Activated CD4-positive, alpha-beta T cell treated with anti-CD3 and anti-CD28 coated beads, Interleukin-2, amount 50 U/mL, for 1 hour (primary cell): Measurements from ENCODE around the gene RAB3GAP2.
"Not testable (repeated sequence)": the region's sequence is repeated elsewhere in the genome, so short reads cannot be mapped to it uniquely, and the experiment has no call there.

Experiments
- DNase-seq: peaks from one replicate; pipeline ENCODE4 v3.0.0-alpha.2; 2020

The RAB3GAP2 gene

GRCh38 chr1:220233927-220234326 is 38.3 kb downstream of the RAB3GAP2 start:
- no peak for DNase-seq

GRCh38 chr1:220229771-220230170 is 42.5 kb downstream of the RAB3GAP2 start:
- no peak for DNase-seq

- DNase-seq: no peak
Measured at GRCh38 chr1:220227393-220227792, 44.9 kb downstream of the RAB3GAP2 start.

- DNase-seq: no peak
Measured at GRCh38 chr1:220226752-220227151, 45.5 kb downstream of the RAB3GAP2 start.

- no peak for DNase-seq
Measured at GRCh38 chr1:220225957-220226356, 46.3 kb downstream of the RAB3GAP2 start.

GRCh38 chr1:220224611-220225124 is 47.6 kb downstream of the RAB3GAP2 start:
- DNase-seq: no peak

- DNase-seq: no peak
Measured at GRCh38 chr1:220224033-220224432, 48.2 kb downstream of the RAB3GAP2 start.

- DNase-seq: no peak
Measured at GRCh38 chr1:220222939-220223338, 49.3 kb downstream of the RAB3GAP2 start.

GRCh38 chr1:220221670-220222069 is 50.6 kb downstream of the RAB3GAP2 start:
- no peak for DNase-seq

- DNase-seq: no peak
Measured at GRCh38 chr1:220221269-220221668, 51.0 kb downstream of the RAB3GAP2 start.

GRCh38 chr1:220220699-220221040 is 51.6 kb downstream of the RAB3GAP2 start:
- DNase-seq: not testable (repeated sequence)

GRCh38 chr1:220219865-220220698 is 52.2 kb downstream of the RAB3GAP2 start:
- no peak for DNase-seq

GRCh38 chr1:220219136-220219442 is 53.2 kb downstream of the RAB3GAP2 start:
- no peak for DNase-seq

GRCh38 chr1:220218397-220219135 is 53.7 kb downstream of the RAB3GAP2 start:
- DNase-seq: peak; percentile 41

- no peak for DNase-seq
Measured at GRCh38 chr1:220217383-220217988, 54.8 kb downstream of the RAB3GAP2 start.

GRCh38 chr1:220213382-220213983 is 58.8 kb downstream of the RAB3GAP2 start:
- no peak for DNase-seq

GRCh38 chr1:220207411-220207810 is 64.8 kb downstream of the RAB3GAP2 start:
- DNase-seq: no peak

GRCh38 chr1:220204758-220205157 is 67.5 kb downstream of the RAB3GAP2 start:
- DNase-seq: not testable (repeated sequence)

- no peak for DNase-seq
Measured at GRCh38 chr1:220203816-220204215, 68.4 kb downstream of the RAB3GAP2 start.

GRCh38 chr1:220198186-220199005 is 73.9 kb downstream of the RAB3GAP2 start:
- no peak for DNase-seq

- no peak for DNase-seq
Measured at GRCh38 chr1:220195701-220196100, 76.6 kb downstream of the RAB3GAP2 start.

GRCh38 chr1:220189750-220190347 is 82.4 kb downstream of the RAB3GAP2 start:
- no peak for DNase-seq
